Neural cell (in vitro differentiated cells): ENCODE results near the gene FUBP3.

Experiments
- CTCF ChIP-seq: fragments of 450-650 bp; IDR thresholded peaks from 2 replicates; pipeline ENCODE4 v1.5.1; 2014; ENCODE audit warnings: antibody characterized with exemption, mild to moderate bottlenecking, moderate library complexity; ENCODE audit not compliant: poor library complexity, severe bottlenecking
- EZH2 ChIP-seq: fragments of 200-600, 300-800 bp; shearing (Covaris generic), sonication (generic); IDR thresholded peaks from 2 replicates; pipeline ENCODE4 v1.6.1; 2014; ENCODE audit warnings: antibody characterized with exemption, low read length, borderline replicate concordance, mild to moderate bottlenecking; ENCODE audit not compliant: insufficient read depth, poor library complexity, severe bottlenecking
- POLR2AphosphoS5 ChIP-seq: IDR thresholded peaks from 2 replicates; pipeline ENCODE4 v1.6.1; 2012
- TF ChIP-seq, protein P1 (sequence below): IDR thresholded peaks from 2 replicates; pipeline ENCODE4 v1.6.1; 2012; ENCODE audit warnings: borderline replicate concordance

DNA sequence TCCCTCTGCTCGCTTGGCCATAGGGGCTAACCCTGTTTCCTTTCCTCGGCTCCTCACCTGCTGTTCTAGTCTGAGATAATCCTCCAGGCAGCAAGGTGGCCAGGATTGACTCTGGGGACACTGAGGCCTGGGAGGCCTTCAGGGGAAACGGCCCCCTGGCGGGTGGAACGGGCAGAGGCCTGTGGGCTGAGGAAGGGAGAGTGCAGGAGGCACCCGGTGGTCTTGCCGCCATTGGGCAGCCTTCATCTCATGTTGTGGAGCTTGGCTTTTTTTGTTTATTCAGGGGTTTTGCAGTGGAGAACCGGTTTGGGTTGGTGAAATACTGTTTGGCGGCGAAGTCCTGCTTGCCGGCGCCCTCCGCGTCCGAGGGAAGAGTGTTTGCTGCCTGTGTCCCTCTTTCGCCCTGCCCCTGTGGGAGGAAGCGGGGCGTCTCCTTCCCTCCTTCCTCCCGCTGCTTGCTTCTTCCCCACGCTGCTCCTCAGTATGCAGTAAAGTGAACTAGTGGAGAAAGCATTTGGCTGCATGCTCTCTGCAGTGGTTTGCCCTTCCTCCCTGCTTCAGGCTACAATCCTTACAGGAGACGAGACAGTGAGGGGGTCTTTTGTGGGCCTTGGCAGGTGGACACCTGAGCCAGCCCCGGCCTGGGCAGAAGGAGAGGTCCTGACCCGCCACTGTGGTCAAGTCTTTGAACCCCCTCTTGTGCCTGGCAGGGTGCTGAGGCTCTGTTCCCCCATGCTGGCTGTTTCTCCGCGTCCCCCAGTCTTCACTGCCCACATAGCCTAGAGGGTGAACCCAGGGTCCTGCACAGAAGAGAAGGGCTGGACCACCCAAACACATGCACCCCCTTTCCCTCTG is 54.2 kb downstream of the FUBP3 start:
- TF ChIP-seq CTCF (no peak), POLR2AphosphoS5 (no peak), EZH2 (no peak)
- TF ChIP-seq, protein P1, sequence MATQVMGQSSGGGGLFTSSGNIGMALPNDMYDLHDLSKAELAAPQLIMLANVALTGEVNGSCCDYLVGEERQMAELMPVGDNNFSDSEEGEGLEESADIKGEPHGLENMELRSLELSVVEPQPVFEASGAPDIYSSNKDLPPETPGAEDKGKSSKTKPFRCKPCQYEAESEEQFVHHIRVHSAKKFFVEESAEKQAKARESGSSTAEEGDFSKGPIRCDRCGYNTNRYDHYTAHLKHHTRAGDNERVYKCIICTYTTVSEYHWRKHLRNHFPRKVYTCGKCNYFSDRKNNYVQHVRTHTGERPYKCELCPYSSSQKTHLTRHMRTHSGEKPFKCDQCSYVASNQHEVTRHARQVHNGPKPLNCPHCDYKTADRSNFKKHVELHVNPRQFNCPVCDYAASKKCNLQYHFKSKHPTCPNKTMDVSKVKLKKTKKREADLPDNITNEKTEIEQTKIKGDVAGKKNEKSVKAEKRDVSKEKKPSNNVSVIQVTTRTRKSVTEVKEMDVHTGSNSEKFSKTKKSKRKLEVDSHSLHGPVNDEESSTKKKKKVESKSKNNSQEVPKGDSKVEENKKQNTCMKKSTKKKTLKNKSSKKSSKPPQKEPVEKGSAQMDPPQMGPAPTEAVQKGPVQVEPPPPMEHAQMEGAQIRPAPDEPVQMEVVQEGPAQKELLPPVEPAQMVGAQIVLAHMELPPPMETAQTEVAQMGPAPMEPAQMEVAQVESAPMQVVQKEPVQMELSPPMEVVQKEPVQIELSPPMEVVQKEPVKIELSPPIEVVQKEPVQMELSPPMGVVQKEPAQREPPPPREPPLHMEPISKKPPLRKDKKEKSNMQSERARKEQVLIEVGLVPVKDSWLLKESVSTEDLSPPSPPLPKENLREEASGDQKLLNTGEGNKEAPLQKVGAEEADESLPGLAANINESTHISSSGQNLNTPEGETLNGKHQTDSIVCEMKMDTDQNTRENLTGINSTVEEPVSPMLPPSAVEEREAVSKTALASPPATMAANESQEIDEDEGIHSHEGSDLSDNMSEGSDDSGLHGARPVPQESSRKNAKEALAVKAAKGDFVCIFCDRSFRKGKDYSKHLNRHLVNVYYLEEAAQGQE = no peak
